ENCODE data around the gene PLA2G4F. TPM values are rescaled to one million over a fixed set of nuclear protein-coding genes. Genes with fewer than 3 reads are reported as not detected.

Gene PLA2G4F
- total RNA-seq, 1 experiment from 2014 or later = not detected

GRCh38 chr15:42165106-42165505, 8.7 kb upstream of the PLA2G4F start:
- DNase-seq (ENCODE audit: low read depth) = peak; percentile 15

GRCh38 chr15:42163947-42164550, 7.6 kb upstream of the PLA2G4F start:
- DNase-seq (ENCODE audit: low read depth) = no peak

GRCh38 chr15:42163291-42163690, 6.9 kb upstream of the PLA2G4F start:
- no peak for DNase-seq (ENCODE audit: low read depth)

- no peak for DNase-seq (ENCODE audit: low read depth)
These were observed 3.7 kb upstream of the PLA2G4F start for GRCh38 chr15:42160136-42160535.

GRCh38 chr15:42159381-42160015, 3.1 kb upstream of the PLA2G4F start:
- no peak for DNase-seq (ENCODE audit: low read depth)

GRCh38 chr15:42158941-42159340, 2.5 kb upstream of the PLA2G4F start:
- no peak for DNase-seq (ENCODE audit: low read depth)

- DNase-seq (ENCODE audit: low read depth) = peak; percentile 75
These were observed 1.7 kb upstream of the PLA2G4F start for GRCh38 chr15:42157981-42158765.

GRCh38 chr15:42157381-42157780, 945 bp upstream of the PLA2G4F start:
- DNase-seq (ENCODE audit: low read depth) = no peak

- no peak for DNase-seq (ENCODE audit: low read depth)
These were observed 742 bp downstream of the PLA2G4F start for GRCh38 chr15:42155546-42156242.

- DNase-seq (ENCODE audit: low read depth) = no peak
These were observed 1.5 kb downstream of the PLA2G4F start for GRCh38 chr15:42154956-42155355.

GRCh38 chr15:42154212-42154941, 2.1 kb downstream of the PLA2G4F start:
- DNase-seq (ENCODE audit: low read depth) = no peak

- no peak for DNase-seq (ENCODE audit: low read depth)
These were observed 2.6 kb downstream of the PLA2G4F start for GRCh38 chr15:42153874-42154211.

GRCh38 chr15:42152921-42153698, 3.3 kb downstream of the PLA2G4F start:
- DNase-seq (ENCODE audit: low read depth) = no peak

GRCh38 chr15:42152196-42152920, 4.1 kb downstream of the PLA2G4F start:
- no peak for DNase-seq (ENCODE audit: low read depth)

GRCh38 chr15:42151736-42152135, 4.7 kb downstream of the PLA2G4F start:
- no peak for DNase-seq (ENCODE audit: low read depth)

- DNase-seq (ENCODE audit: low read depth) = no peak
These were observed 5.3 kb downstream of the PLA2G4F start for GRCh38 chr15:42151141-42151561.

GRCh38 chr15:42150219-42150970, 6.0 kb downstream of the PLA2G4F start:
- DNase-seq (ENCODE audit: low read depth) = no peak

GRCh38 chr15:42149493-42150218, 6.8 kb downstream of the PLA2G4F start:
- no peak for DNase-seq (ENCODE audit: low read depth)
